Fibroblast of pulmonary artery (primary cell): ENCODE results near the gene AQP5.

ENCODE experiments used
- DNase-seq: peaks from one replicate; pipeline ENCODE4 v3.0.0-alpha.2; 2010; ENCODE audit warnings: low read depth
- H3K4me3 ChIP-seq: replicated peaks from 2 replicates; pipeline ENCODE4 v1.5.1; 2011; ENCODE audit warnings: low read depth, mild to moderate bottlenecking, control low read depth, low read length, moderate library complexity
- TF ChIP-seq, protein P1 (sequence below): IDR thresholded peaks from 2 replicates; pipeline ENCODE4 v1.5.1; 2011; ENCODE audit warnings: mild to moderate bottlenecking, control low read depth, low read length, inconsistent platforms; ENCODE audit errors: missing control alignments

Gene AQP5

GRCh38 chr12:50013361-50014147 lies 51.9 kb downstream of the AQP5 start:
- TF ChIP-seq, protein P1, sequence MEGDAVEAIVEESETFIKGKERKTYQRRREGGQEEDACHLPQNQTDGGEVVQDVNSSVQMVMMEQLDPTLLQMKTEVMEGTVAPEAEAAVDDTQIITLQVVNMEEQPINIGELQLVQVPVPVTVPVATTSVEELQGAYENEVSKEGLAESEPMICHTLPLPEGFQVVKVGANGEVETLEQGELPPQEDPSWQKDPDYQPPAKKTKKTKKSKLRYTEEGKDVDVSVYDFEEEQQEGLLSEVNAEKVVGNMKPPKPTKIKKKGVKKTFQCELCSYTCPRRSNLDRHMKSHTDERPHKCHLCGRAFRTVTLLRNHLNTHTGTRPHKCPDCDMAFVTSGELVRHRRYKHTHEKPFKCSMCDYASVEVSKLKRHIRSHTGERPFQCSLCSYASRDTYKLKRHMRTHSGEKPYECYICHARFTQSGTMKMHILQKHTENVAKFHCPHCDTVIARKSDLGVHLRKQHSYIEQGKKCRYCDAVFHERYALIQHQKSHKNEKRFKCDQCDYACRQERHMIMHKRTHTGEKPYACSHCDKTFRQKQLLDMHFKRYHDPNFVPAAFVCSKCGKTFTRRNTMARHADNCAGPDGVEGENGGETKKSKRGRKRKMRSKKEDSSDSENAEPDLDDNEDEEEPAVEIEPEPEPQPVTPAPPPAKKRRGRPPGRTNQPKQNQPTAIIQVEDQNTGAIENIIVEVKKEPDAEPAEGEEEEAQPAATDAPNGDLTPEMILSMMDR = no peak
- DNase-seq = no peak
- no peak overlapping the region for H3K4me3 ChIP-seq

- TF ChIP-seq, protein P1 = no peak
- DNase-seq = no peak
- H3K4me3 ChIP-seq = no peak overlapping the region
Observed at GRCh38 chr12:50014342-50014741, 52.7 kb downstream of the AQP5 start.
